ENCODE measurements around the gene SP1. TPM values are rescaled to one million over a fixed set of nuclear protein-coding genes. Genes with fewer than 3 reads are reported as not detected.
"Not testable (repeated sequence)": the region's sequence is repeated elsewhere in the genome, so short reads cannot be mapped to it uniquely, and the experiment has no call there.

SP1 gene
- total and polyA plus RNA-seq, 2 donors (not counting 1 experiment from before 2014, with no cell fraction given) = 26.0 to 129 TPM

DNA sequence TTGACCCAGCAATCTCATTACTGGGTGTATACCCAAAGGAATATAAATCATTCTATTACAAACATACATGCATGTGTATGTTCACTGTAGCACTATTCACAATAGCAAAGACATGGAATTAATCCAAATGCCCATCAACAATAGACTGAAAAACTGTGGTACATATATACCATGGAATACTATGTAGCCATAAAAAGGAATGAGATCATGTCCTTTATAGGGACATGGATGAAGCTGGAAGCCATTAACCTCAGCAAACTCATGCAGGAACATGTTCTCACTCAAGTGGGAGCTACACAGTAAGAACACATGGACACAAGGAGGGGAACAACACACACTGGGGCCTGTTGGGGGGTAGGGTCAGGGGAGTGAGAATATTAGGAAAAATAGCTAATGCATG, 59.6 kb downstream of the SP1 start:
- H2AFZ ChIP-seq (ENCODE audit: insufficient read depth, low read depth, low read length, poor library complexity, severe bottlenecking); POLR2A ChIA-PET; DNase-seq; H3K4me2 ChIP-seq (replicated peaks; ENCODE audit: low read depth, low read length, poor library complexity, severe bottlenecking); H3K27me3 Mint-ChIP-seq; ATAC-seq (ENCODE audit: low read depth); H3K27ac ChIP-seq (ENCODE audit: low read length in 2 of 2); H3K9me3 Mint-ChIP-seq (ENCODE audit: insufficient read depth); H3K27me3 ChIP-seq (replicated peaks in 1 of 4; ENCODE audit: control extremely low read depth in 1 of 4, control insufficient read depth in 3 of 4, insufficient read depth in 4 of 4, low read length in 3 of 4); H3K4me3 ChIP-seq (ENCODE audit: control extremely low read depth in 1 of 5, extremely low read depth in 1 of 5, insufficient read depth in 1 of 5, low read depth in 2 of 5, low read length in 4 of 5); H3K9ac ChIP-seq (ENCODE audit: low read length); intact Hi-C loops (cut with micrococcal nuclease); H3K9me3 ChIP-seq (ENCODE audit: control extremely low read depth in 1 of 3, control insufficient read depth in 2 of 3, insufficient read depth in 1 of 3, low read length in 2 of 3): not testable (repeated sequence)
- Histone ChIP-seq H4K20me1 (ENCODE audit: control insufficient read depth, insufficient read depth, low read length, poor library complexity, severe bottlenecking) (peaks cover 26% of the 10 kb centered on the region), H3K4me1 (ENCODE audit: control insufficient read depth in 2 of 2, insufficient read depth in 2 of 2, low read length in 2 of 2) (peaks cover 21 to 25% of the 10 kb centered on the region in 2 donors), H3K36me3 (replicated peaks in 1 of 2; ENCODE audit: control extremely low read depth in 1 of 2, control insufficient read depth in 1 of 2, extremely low read depth in 1 of 2, insufficient read depth in 2 of 2, low read length in 1 of 2) (peaks cover 0 to 11% of the 10 kb centered on the region in 2 experiments), H3K79me2 (ENCODE audit: control insufficient read depth, insufficient read depth, low read length) (peaks cover 28% of the 10 kb centered on the region)
- peak overlapping the region; percentile 60 for H3K4me3 Mint-ChIP-seq
- peak overlapping the region; percentile 56 for H3K27ac Mint-ChIP-seq
- CTCF ChIA-PET = interaction anchor here (0.6 to 2.3 kb wide), 5 partner anchors 11 to 115 kb away, joined by 3 to 7 read pairs (median 4); no protein-coding TSS in a partner anchor
- H3K4me1 Mint-ChIP-seq = peaks cover 31% of the 10 kb centered on the region

GRCh38 chr12:53441040-53441833, 61.3 kb downstream of the SP1 start, which contains the start of gene PRR13:
Gene PRR13, plus strand, starts transcription at chr12:53441734. Its CDS starts 981 bp downstream, at chr12:53442715.
- TF ChIP-seq, protein P1, sequence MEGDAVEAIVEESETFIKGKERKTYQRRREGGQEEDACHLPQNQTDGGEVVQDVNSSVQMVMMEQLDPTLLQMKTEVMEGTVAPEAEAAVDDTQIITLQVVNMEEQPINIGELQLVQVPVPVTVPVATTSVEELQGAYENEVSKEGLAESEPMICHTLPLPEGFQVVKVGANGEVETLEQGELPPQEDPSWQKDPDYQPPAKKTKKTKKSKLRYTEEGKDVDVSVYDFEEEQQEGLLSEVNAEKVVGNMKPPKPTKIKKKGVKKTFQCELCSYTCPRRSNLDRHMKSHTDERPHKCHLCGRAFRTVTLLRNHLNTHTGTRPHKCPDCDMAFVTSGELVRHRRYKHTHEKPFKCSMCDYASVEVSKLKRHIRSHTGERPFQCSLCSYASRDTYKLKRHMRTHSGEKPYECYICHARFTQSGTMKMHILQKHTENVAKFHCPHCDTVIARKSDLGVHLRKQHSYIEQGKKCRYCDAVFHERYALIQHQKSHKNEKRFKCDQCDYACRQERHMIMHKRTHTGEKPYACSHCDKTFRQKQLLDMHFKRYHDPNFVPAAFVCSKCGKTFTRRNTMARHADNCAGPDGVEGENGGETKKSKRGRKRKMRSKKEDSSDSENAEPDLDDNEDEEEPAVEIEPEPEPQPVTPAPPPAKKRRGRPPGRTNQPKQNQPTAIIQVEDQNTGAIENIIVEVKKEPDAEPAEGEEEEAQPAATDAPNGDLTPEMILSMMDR (IDR thresholded peaks at IDR 0.05) = no peak
- TF ChIP-seq EZH2 (IDR thresholded peaks at IDR 0.05; ENCODE audit: borderline replicate concordance, insufficient read depth, low read depth, low read length, poor library complexity, severe bottlenecking) = no peak
- Mint-ChIP-seq H3K4me1 (peaks cover 40% of the 10 kb centered on the region), H3K9me3 (ENCODE audit: insufficient read depth) (no peaks in the 10 kb centered on the region), H3K4me3 (peak within 1 kb of the TSS; percentile 97), H3K27me3 (no peaks in the 10 kb centered on the region), H3K27ac (peak within 1 kb of the TSS; percentile 99)
- POLR2A ChIA-PET = interaction anchor here (0.5 to 1.5 kb wide), 10 partner anchors 10 to 117 kb away, joined by 3 to 7 read pairs (median 3); partner anchors contain the start of genes SP1 and TARBP2
- peak; percentile 97 for ATAC-seq (ENCODE audit: low read depth)
- peak within 1 kb of the TSS; percentile 99 for H2AFZ ChIP-seq (ENCODE audit: insufficient read depth, low read depth, low read length, poor library complexity, severe bottlenecking)
- DNase-seq = peak; percentile 98
- H3K36me3 ChIP-seq (replicated peaks in 1 of 2; ENCODE audit: control extremely low read depth in 1 of 2, control insufficient read depth in 1 of 2, extremely low read depth in 1 of 2, insufficient read depth in 2 of 2, low read length in 1 of 2) = peaks cover 0 to 24% of the 10 kb centered on the region in 2 experiments
- intact Hi-C loops (cut with micrococcal nuclease) = loop anchor here (1.0 to 5.0 kb wide), 7 partner anchors 10 to 389 kb away; partner anchors contain the start of genes AAAS and TNS2
- peaks cover 30% of the 10 kb centered on the region for H3K79me2 ChIP-seq (ENCODE audit: control insufficient read depth, insufficient read depth, low read length)
- peaks cover 41% of the 10 kb centered on the region for H4K20me1 ChIP-seq (ENCODE audit: control insufficient read depth, insufficient read depth, low read length, poor library complexity, severe bottlenecking)
- WGBS (ENCODE audit: insufficient coverage) = 4% methylated on average over 16 of the region's 31 CpGs
- no peaks in the 10 kb centered on the region for H3K27me3 ChIP-seq (replicated peaks in 1 of 4; ENCODE audit: control extremely low read depth in 1 of 4, control insufficient read depth in 3 of 4, insufficient read depth in 4 of 4, low read length in 3 of 4)
- peak within 1 kb of the TSS; percentile 89 for H3K4me2 ChIP-seq (replicated peaks; ENCODE audit: low read depth, low read length, poor library complexity, severe bottlenecking)
- H3K9ac ChIP-seq (ENCODE audit: low read length) = peak within 1 kb of the TSS; percentile 99
- H3K4me1 ChIP-seq (ENCODE audit: control insufficient read depth in 2 of 2, insufficient read depth in 2 of 2, low read length in 2 of 2) = peaks cover 21 to 25% of the 10 kb centered on the region in 2 donors
- CTCF ChIA-PET = interaction anchor here (1.0 to 1.2 kb wide), 3 partner anchors 67 to 96 kb away, joined by 3 to 6 read pairs (median 5); no protein-coding TSS in a partner anchor
- peak within 1 kb of the TSS; percentile 62 to 93 for H3K27ac ChIP-seq (ENCODE audit: low read length in 2 of 2)
- peak within 1 kb of the TSS; percentile 85 to 99 (median 94) for H3K4me3 ChIP-seq (ENCODE audit: control extremely low read depth in 1 of 5, extremely low read depth in 1 of 5, insufficient read depth in 1 of 5, low read depth in 2 of 5, low read length in 4 of 5)
- H3K9me3 ChIP-seq (ENCODE audit: control extremely low read depth in 1 of 3, control insufficient read depth in 2 of 3, insufficient read depth in 1 of 3, low read length in 2 of 3) = no peaks in the 10 kb centered on the region
